Kidney epithelial cell (primary cell): ENCODE results near the gene UBR4. TPM values are rescaled to one million over a fixed set of nuclear protein-coding genes. Genes with fewer than 3 reads are reported as not detected.

Source experiments
- DNase-seq: peaks from one replicate; pipeline ENCODE4 v3.0.0-alpha.2; 2010; ENCODE audit warnings: low read depth
- H3K27me3 ChIP-seq: 2 replicates; pipeline ENCODE4 v1.6.0; 2011; ENCODE audit warnings: low read length; ENCODE audit not compliant: control insufficient read depth, insufficient read depth
- H3K36me3 ChIP-seq: 2 replicates; pipeline ENCODE4 v1.5.1; 2011; ENCODE audit warnings: low read length; ENCODE audit not compliant: control insufficient read depth, insufficient read depth
- H3K4me3 ChIP-seq: 2 replicates; pipeline ENCODE4 v1.5.1; 2011; ENCODE audit warnings: low read depth, mild to moderate bottlenecking, control low read depth, low read length
- total RNA-seq: library from RNA; depleted of rRNA; stranded (reverse); fragments of >200 nt; gene quantifications from 2 replicates; pipeline ENCODE4 v1.2.3, GENCODE V29; 2015
- TF ChIP-seq, protein P1 (sequence below): IDR thresholded peaks from 2 replicates; pipeline ENCODE4 v1.5.1; 2011; ENCODE audit warnings: mild to moderate bottlenecking, moderate library complexity, low read length, control low read depth, inconsistent platforms; ENCODE audit not compliant: insufficient read depth, poor library complexity, severe bottlenecking

The UBR4 gene
- total RNA-seq, 1 donor from 2014 or later = 125 TPM

DNA sequence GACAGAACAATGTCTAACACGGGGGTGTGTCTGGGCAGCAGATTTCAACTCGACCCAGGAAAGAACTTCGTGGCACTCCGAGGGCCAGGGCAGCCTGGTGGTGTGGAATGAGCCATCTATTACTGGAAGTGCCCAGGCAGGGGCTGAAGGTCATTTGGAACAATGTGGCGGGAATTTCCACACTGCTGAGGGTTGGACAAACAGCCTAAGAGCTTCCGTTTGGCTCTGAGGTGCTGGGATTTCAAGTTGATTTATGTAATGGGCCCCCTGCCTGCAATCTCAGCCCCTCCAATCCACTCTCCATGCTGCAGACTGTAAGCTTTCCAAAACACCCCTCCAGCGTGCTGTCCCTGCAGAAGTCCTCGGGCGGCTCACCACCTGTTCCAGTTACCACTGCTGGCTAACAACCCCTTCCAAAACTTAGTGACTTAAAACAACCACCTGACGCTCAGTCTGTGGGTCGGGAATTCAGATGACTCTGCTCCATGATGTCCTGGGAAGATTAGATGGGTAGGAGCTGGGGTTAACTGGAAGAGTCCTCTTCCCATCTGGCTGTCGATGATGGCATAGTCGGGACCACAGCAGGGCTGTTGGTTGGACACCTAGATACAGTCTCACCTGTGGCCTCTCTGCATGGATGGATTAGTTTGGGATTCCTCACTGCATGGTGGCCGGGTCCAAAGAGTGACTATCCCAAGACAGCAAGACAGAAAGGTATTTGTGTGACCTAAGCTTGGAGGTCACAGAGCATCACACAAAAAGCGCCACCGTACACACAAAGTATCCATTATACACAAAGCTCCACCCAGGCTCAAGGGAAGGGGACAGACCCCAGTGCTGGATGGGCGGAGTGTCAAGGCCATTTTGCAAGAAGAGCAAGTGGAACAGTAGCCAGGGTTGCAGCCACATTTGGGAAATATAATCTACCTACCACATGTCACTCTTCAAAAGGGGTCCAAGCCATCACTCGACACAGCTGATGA is 163.9 kb downstream of the UBR4 start:
- TF ChIP-seq, protein P1, sequence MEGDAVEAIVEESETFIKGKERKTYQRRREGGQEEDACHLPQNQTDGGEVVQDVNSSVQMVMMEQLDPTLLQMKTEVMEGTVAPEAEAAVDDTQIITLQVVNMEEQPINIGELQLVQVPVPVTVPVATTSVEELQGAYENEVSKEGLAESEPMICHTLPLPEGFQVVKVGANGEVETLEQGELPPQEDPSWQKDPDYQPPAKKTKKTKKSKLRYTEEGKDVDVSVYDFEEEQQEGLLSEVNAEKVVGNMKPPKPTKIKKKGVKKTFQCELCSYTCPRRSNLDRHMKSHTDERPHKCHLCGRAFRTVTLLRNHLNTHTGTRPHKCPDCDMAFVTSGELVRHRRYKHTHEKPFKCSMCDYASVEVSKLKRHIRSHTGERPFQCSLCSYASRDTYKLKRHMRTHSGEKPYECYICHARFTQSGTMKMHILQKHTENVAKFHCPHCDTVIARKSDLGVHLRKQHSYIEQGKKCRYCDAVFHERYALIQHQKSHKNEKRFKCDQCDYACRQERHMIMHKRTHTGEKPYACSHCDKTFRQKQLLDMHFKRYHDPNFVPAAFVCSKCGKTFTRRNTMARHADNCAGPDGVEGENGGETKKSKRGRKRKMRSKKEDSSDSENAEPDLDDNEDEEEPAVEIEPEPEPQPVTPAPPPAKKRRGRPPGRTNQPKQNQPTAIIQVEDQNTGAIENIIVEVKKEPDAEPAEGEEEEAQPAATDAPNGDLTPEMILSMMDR = no peak
- Histone ChIP-seq H3K27me3 (peaks cover 6% of the 10 kb centered on the region), H3K36me3 (no peaks in the 10 kb centered on the region), H3K4me3 (no peak overlapping the region)
- DNase-seq = no peak

DNA sequence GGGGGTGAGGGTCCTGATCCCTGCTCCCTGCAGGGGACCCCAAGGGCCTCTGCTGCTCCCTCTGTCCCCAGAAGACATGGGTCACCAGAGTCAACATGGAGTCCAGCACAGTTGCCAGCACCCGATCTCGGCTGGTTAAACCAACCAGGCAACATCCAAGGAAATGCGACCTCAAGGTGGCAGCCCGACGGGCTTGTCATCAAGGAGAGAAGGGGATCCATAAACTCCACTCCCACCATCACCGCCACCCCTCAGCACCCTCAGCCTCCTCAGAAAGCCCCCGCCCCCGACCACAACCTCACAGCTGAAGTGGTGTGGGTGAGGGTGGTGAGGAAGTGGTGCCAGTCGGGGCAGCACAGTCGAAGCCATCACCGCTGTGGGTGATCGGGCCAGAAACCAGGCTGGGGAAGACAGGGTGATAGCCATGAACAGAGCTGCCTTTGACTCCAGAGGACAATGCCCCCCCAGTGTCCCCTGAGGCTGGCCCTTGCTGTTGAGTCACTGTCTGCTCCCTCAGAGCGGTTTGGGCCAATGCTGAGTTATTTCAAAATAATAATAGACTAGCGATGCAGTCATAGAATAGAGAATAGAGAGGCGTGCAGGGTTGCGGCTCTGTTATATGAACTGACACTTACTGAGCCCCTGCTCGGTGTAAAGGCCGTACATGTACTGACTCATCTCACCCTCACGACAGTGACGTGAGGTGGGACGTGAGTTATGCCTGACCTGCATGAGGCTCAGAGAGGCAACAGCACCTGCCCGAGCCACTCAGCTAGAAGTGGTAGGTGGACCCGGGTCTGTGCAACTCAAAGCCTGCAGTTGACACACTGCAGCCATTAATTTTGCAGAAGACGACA is 164.9 kb downstream of the UBR4 start:
- Histone ChIP-seq H3K4me3 (no peak overlapping the region), H3K27me3 (peaks cover 6% of the 10 kb centered on the region), H3K36me3 (no peaks in the 10 kb centered on the region)
- no peak for DNase-seq
- TF ChIP-seq, protein P1 = no peak

- TF ChIP-seq, protein P1 = no peak
- H3K4me3 ChIP-seq = no peak overlapping the region
- no peak for DNase-seq
- H3K36me3 ChIP-seq = no peaks in the 10 kb centered on the region
- peaks cover 6% of the 10 kb centered on the region for H3K27me3 ChIP-seq
These were observed 165.6 kb downstream of the UBR4 start for GRCh38 chr1:19044471-19044870.

DNA sequence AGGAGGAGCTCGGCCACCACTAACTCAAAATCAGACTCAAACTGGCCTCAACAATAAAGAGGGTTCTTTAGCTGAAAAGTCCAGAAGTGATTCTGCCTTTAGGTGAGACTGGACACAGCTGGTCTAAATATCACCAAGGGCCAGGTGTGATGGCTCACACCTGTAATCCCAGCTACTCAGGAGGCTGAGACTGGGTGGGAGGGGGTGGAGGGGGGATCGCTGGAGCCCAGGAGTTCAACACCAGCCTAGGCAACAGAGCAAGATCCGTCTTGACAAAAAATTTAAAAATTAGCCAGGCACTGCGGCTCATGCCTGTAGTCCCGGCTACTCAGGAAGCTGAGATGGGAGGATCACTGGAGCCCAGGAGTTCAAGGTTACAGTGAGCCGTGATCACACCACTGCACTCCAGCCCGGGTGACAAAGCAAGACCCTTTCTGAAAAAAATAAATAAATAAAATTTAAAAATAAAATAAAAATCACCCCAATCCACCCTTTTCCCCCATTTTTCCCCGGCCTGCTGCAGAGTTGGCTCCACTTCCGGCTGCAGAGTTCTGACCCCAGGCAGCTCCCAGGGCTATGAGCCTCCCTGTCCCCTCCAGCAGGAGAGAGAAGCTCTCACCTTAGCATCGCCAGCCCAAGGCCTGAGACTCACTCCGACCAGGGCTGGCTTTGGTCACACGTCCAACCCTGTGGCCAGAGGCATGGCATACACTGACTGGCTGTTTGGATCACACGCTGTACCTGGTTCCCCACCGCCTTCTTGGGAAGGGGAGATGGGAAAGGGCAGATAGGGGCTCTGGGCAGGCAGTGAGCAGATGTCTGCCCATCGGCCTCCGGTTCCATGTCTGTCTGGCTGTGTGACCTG is 166.3 kb downstream of the UBR4 start:
- Histone ChIP-seq H3K27me3 (peaks cover 6% of the 10 kb centered on the region), H3K4me3 (no peak overlapping the region), H3K36me3 (no peaks in the 10 kb centered on the region)
- DNase-seq = no peak
- TF ChIP-seq, protein P1 = no peak

- DNase-seq = no peak
- Histone ChIP-seq H3K27me3 (peaks cover 6% of the 10 kb centered on the region), H3K36me3 (no peaks in the 10 kb centered on the region), H3K4me3 (no peak overlapping the region)
- TF ChIP-seq, protein P1 = no peak
These were observed 167.1 kb downstream of the UBR4 start for GRCh38 chr1:19042675-19043578.
